GM12874 (cell line): ENCODE measurements around the gene DIP2C.

ENCODE experiments used
- CTCF ChIP-seq: IDR thresholded peaks from 2 replicates; pipeline ENCODE4 v1.5.1; 2011; ENCODE audit warnings: low read depth, mild to moderate bottlenecking, control low read depth, low read length, moderate library complexity; ENCODE audit not compliant: insufficient read depth

The DIP2C gene

GRCh38 chr10:310371-310770, 379.1 kb downstream of the DIP2C start:
- no peak for TF ChIP-seq CTCF

- TF ChIP-seq CTCF = no peak
Observed at GRCh38 chr10:308572-309085, 380.8 kb downstream of the DIP2C start.

- no peak for TF ChIP-seq CTCF
Observed at GRCh38 chr10:308101-308500, 381.4 kb downstream of the DIP2C start.

GRCh38 chr10:307659-308058, 381.8 kb downstream of the DIP2C start:
- no peak for TF ChIP-seq CTCF

GRCh38 chr10:306675-307185, 382.7 kb downstream of the DIP2C start:
- no peak for TF ChIP-seq CTCF

- TF ChIP-seq CTCF = no peak
Observed at GRCh38 chr10:306007-306674, 383.3 kb downstream of the DIP2C start.

- no peak for TF ChIP-seq CTCF
Observed at GRCh38 chr10:305034-305433, 384.4 kb downstream of the DIP2C start.

- TF ChIP-seq CTCF = no peak
Observed at GRCh38 chr10:301536-301935, 387.9 kb downstream of the DIP2C start.
